ENCODE measurements around the gene SH3GL1.

- TF ChIP-seq JUND (IDR thresholded peaks at IDR 0.05) (no peak), CTCF (IDR thresholded peaks at IDR 0.05) (no peak), RAD21 (IDR thresholded peaks at IDR 0.05; ENCODE audit: low read length) (no peak), SMC3 (IDR thresholded peaks at IDR 0.05; ENCODE audit: low read depth, low read length) (no peak), EP300 (IDR thresholded peaks at IDR 0.05; ENCODE audit: borderline replicate concordance in 1 of 2, low read depth in 1 of 2, low read length in 1 of 2) (no peak)
These were observed 28.8 kb downstream of the SH3GL1 start for GRCh38 chr19:4371247-4372164.
